Endothelial cell of umbilical vein (primary cell): ENCODE measurements around the gene THOC5. TPM values are rescaled to one million over a fixed set of nuclear protein-coding genes. Genes with fewer than 3 reads are reported as not detected.

Source experiments
- BruUV-seq: library from RNA; stranded (reverse); fragments of 400-500 nt; replicated peaks from 2 replicates; lab custom pipeline; 2021; lab: Mats Ljungman, UMichigan
- CTCF ChIA-PET: fragments of 300-600, 350-600 bp; sonication (Branson Sonifier 250); formaldehyde crosslinking; loops from one replicate; lab custom pipeline; 2021; ENCODE audit warnings: antibody characterized with exemption, inconsistent platforms; lab: Charles Lee
- POLR2A ChIA-PET: fragments of 300-600, 350-600 bp; sonication (Branson Sonifier 250); formaldehyde crosslinking; loops from one replicate; lab custom pipeline; 2021; ENCODE audit warnings: antibody characterized with exemption, inconsistent platforms; lab: Charles Lee
- DNase-seq: peaks from one replicate; pipeline ENCODE4 v3.0.0-alpha.2; 2011; ENCODE audit warnings: low read depth, low spot score
- FAIRE-seq: peaks from 2 replicates; lab custom pipeline; 2011; peaks lifted over from hg19 to GRCh38; lab: Jason Lieb, UNC
- H2AFZ ChIP-seq: 2 replicates; pipeline ENCODE4 v1.6.0; 2012; ENCODE audit warnings: low read depth, low read length, control low read depth, inconsistent platforms
- H3K27ac ChIP-seq: 2 replicates; pipeline ENCODE4 v1.5.1; 2011; ENCODE audit warnings: low read depth, mild to moderate bottlenecking, control low read depth, low read length, moderate library complexity; ENCODE audit not compliant: insufficient read depth
- H3K27me3 ChIP-seq, 2 experiments: 2 replicates each; pipeline versions ENCODE4 v1.6.0 to v1.6.1; 2011; ENCODE audit warnings: low read length in 2 of 2, mixed read lengths in 1 of 2; ENCODE audit not compliant: control insufficient read depth in 2 of 2, insufficient read depth in 2 of 2
- H3K36me3 ChIP-seq, 2 experiments: 2 replicates in 1 of 2; 3 replicates in 1 of 2; pipeline ENCODE4 v1.5.1; 2011; ENCODE audit warnings: low read length in 2 of 2, mild to moderate bottlenecking in 1 of 2, moderate library complexity in 1 of 2; ENCODE audit not compliant: control insufficient read depth in 2 of 2, insufficient read depth in 2 of 2; ENCODE audit errors: extremely low read depth in 1 of 2
- H3K4me1 ChIP-seq: 3 replicates; pipeline ENCODE4 v1.5.1; 2011; ENCODE audit warnings: mild to moderate bottlenecking, low read length; ENCODE audit not compliant: control insufficient read depth, insufficient read depth; ENCODE audit errors: extremely low read depth
- H3K4me2 ChIP-seq: 2 replicates; pipeline ENCODE4 v1.6.1; 2011; ENCODE audit warnings: low read length, control low read depth, mixed read lengths; ENCODE audit not compliant: insufficient read depth
- H3K4me3 ChIP-seq, 3 experiments: fragments of 200-600 bp in 1 of 3; sonication (generic), shearing (Covaris generic) in 1 of 3; replicated peaks in 1 of 3; 2 replicates each; pipeline ENCODE4 v1.5.1; 2011 to 2016; ENCODE audit warnings: control low read depth in 3 of 3, low read length in 3 of 3, mild to moderate bottlenecking in 2 of 3, inconsistent platforms in 1 of 3, low read depth in 1 of 3, moderate library complexity in 1 of 3; ENCODE audit not compliant: insufficient read depth in 1 of 3
- H3K79me2 ChIP-seq: 2 replicates; pipeline ENCODE4 v1.6.0; 2012; ENCODE audit warnings: low read length, inconsistent platforms; ENCODE audit not compliant: control insufficient read depth, insufficient read depth
- H3K9ac ChIP-seq: replicated peaks from 2 replicates; pipeline ENCODE3; 2011; ENCODE audit warnings: low read length, control low read depth; ENCODE audit not compliant: insufficient read depth; ENCODE audit errors: extremely low read depth
- H3K9me1 ChIP-seq: replicated peaks from 3 replicates; pipeline ENCODE4 v1.6.0; 2011; ENCODE audit warnings: mild to moderate bottlenecking, low read length; ENCODE audit not compliant: control insufficient read depth, insufficient read depth; ENCODE audit errors: extremely low read depth
- H3K9me3 ChIP-seq: replicated peaks from 2 replicates; pipeline ENCODE4 v1.5.1; 2012; ENCODE audit warnings: low read length, inconsistent platforms; ENCODE audit not compliant: control insufficient read depth, insufficient read depth
- H4K20me1 ChIP-seq: replicated peaks from 2 replicates; pipeline ENCODE3; 2011; ENCODE audit warnings: mild to moderate bottlenecking, low read length; ENCODE audit not compliant: control insufficient read depth, insufficient read depth; ENCODE audit errors: extremely low read depth
- CTCF ChIP-seq, 2 donors: IDR thresholded peaks; 1 replicate in 1 of 2; 2 replicates in 1 of 2; pipeline ENCODE4 v1.5.1; 2011; ENCODE audit warnings: low read length in 2 of 2, mild to moderate bottlenecking in 2 of 2, moderate library complexity in 2 of 2, control low read depth in 1 of 2, inconsistent platforms in 1 of 2, low read depth in 1 of 2; ENCODE audit not compliant: insufficient read depth in 1 of 2; ENCODE audit errors: extremely low read depth in 1 of 2
- EZH2 ChIP-seq: IDR thresholded peaks from 2 replicates; pipeline ENCODE4 v1.6.1; 2012; ENCODE audit warnings: borderline replicate concordance, low read depth, mild to moderate bottlenecking, moderate library complexity, low read length, inconsistent platforms; ENCODE audit not compliant: severe bottlenecking
- FOS ChIP-seq: IDR thresholded peaks from 2 replicates; pipeline ENCODE4 v1.6.1; 2011; ENCODE audit warnings: mild to moderate bottlenecking, low read length, moderate library complexity, borderline replicate concordance; ENCODE audit not compliant: insufficient read depth
- GATA2 ChIP-seq: IDR thresholded peaks from 2 replicates; pipeline ENCODE4 v1.7.0; 2011; ENCODE audit warnings: low read depth, mild to moderate bottlenecking, moderate library complexity, mixed read lengths, low read length; ENCODE audit not compliant: insufficient read length, insufficient read depth
- JUN ChIP-seq: IDR thresholded peaks from 2 replicates; pipeline ENCODE4 v1.6.1; 2011; ENCODE audit warnings: borderline replicate concordance, low read depth; ENCODE audit not compliant: insufficient read length, insufficient read depth
- MAX ChIP-seq: IDR thresholded peaks from 2 replicates; pipeline ENCODE4 v1.6.1; 2011; ENCODE audit not compliant: insufficient read depth, insufficient read length
- MYC ChIP-seq: IDR thresholded peaks from one replicate; pipeline ENCODE4 v1.6.1; 2011; ENCODE audit warnings: mild to moderate bottlenecking, low read depth, low read length
- POLR2A ChIP-seq: IDR thresholded peaks from 2 replicates; pipeline ENCODE4 v1.6.1; 2012; ENCODE audit warnings: low read depth, mild to moderate bottlenecking, control low read depth, low read length
- POLR2AphosphoS5 ChIP-seq: IDR thresholded peaks from 2 replicates; pipeline ENCODE4 v1.6.1; 2012; ENCODE audit warnings: low read depth, mild to moderate bottlenecking, control low read depth, low read length, moderate library complexity; ENCODE audit not compliant: insufficient read depth
- dilution Hi-C: fragments of 300-500 bp; cut with MboI; formaldehyde crosslinking; loops from one replicate; pipeline ENCODE4 v1.15.0; 2019; ENCODE audit warnings: low sequenced_read_pairs; ENCODE audit not compliant: extremely low pct_ligation_motif_present
- intact Hi-C: fragments of 100-400 bp; cut with micrococcal nuclease; formaldehyde crosslinking; loops from one replicate; pipeline ENCODE4 v1.10.0; 2022
- polyA plus RNA-seq, 4 experiments: library from polyadenylated mRNA; depleted of rRNA in 3 of 4; stranded (reverse) in 3 of 4; unstranded in 1 of 4; fragments of >200 nt; gene quantifications; 2 replicates each; pipeline versions ENCODE4 v1.2.1 to v1.2.3, GENCODE V29; 2011 to 2012; ENCODE audit warnings: missing spikeins in 1 of 4
- total RNA-seq: library from RNA; stranded (reverse); gene quantifications from 2 replicates; pipeline ENCODE4 v1.2.3, GENCODE V29; 2021

The THOC5 gene
- total and polyA plus RNA-seq, 2 donors (not counting 3 experiments of a cell fraction or from before 2014, with no cell fraction given), result 35.0 to 82.9 TPM

- peaks cover 39 to 42% of the 10 kb centered on the region in 2 experiments for H3K27me3 ChIP-seq
- H3K4me1 ChIP-seq, result peaks cover 2% of the 10 kb centered on the region
- H3K79me2 ChIP-seq, result no peaks in the 10 kb centered on the region
- CTCF ChIA-PET, result no interaction called here
- no TSS peak for BruUV-seq
- no peak overlapping the region for H3K27ac ChIP-seq
- H3K36me3 ChIP-seq, result no peaks in the 10 kb centered on the region
- TF ChIP-seq MYC (no peak), GATA2 (no peak), POLR2AphosphoS5 (no peak), JUN (no peak), EZH2 (no peak), MAX (no peak)
- dilution Hi-C loops (no loop called here), intact Hi-C loops (loop anchor here (10.0 kb wide), 1 partner anchor 239 kb away; no protein-coding TSS in a partner anchor)
- no peaks in the 10 kb centered on the region for H3K9me1 ChIP-seq
- POLR2A ChIA-PET, result no interaction called here
- DNase-seq, result no peak
- no peaks in the 10 kb centered on the region for H4K20me1 ChIP-seq
- H3K9me3 ChIP-seq, result no peaks in the 10 kb centered on the region
- H2AFZ ChIP-seq, result no peak overlapping the region
- no peak overlapping the region for H3K4me2 ChIP-seq
- no peak overlapping the region for H3K4me3 ChIP-seq
- FAIRE-seq, result no peak
- H3K9ac ChIP-seq, result no peak overlapping the region
Measured at GRCh38 chr22:29476116-29476515, 77.4 kb downstream of the THOC5 start.

GRCh38 chr22:29475550-29475949, 78.0 kb downstream of the THOC5 start:
- Histone ChIP-seq H3K9ac (no peak overlapping the region), H3K9me1 (no peaks in the 10 kb centered on the region), H3K36me3 (no peaks in the 10 kb centered on the region), H3K27ac (no peak overlapping the region), H3K9me3 (no peaks in the 10 kb centered on the region), H3K27me3 (peaks cover 36 to 37% of the 10 kb centered on the region in 2 experiments), H3K4me3 (no peak overlapping the region), H4K20me1 (no peaks in the 10 kb centered on the region), H3K4me1 (no peaks in the 10 kb centered on the region), H3K4me2 (no peak overlapping the region), H2AFZ (no peak overlapping the region), H3K79me2 (no peaks in the 10 kb centered on the region)
- DNase-seq, result no peak
- TF ChIP-seq GATA2 (no peak), EZH2 (no peak), POLR2AphosphoS5 (no peak), MAX (no peak), FOS (no peak), CTCF (IDR thresholded peaks at IDR 0.05; ENCODE audit: extremely low read depth in 1 of 2, insufficient read depth in 1 of 2, low read depth in 1 of 2, low read length in 2 of 2) (no peak), MYC (no peak), POLR2A (no peak)
- BruUV-seq, result no TSS peak
- POLR2A ChIA-PET, result no interaction called here
- FAIRE-seq, result no peak
- CTCF ChIA-PET, result no interaction called here
- intact Hi-C loops, result loop anchor here (10.0 kb wide), 1 partner anchor 239 kb away; no protein-coding TSS in a partner anchor
- dilution Hi-C loops, result no loop called here
